Ovary (tissue), 3 donors: ENCODE data around the gene EEF1AKMT3.

Experiments used
- CTCF ChIP-seq, 3 donors: fragments of 450-650 bp in 2 of 3; fragments of 200-600 bp in 1 of 3; IDR thresholded peaks; one replicate each; pipeline versions ENCODE4 v1.5.1 to v1.8.0; 2016 to 2022; ENCODE audit warnings: antibody characterized with exemption in 3 of 3, mild to moderate bottlenecking in 1 of 3
- EP300 ChIP-seq: sonication (generic); formaldehyde crosslinking; IDR thresholded peaks from one replicate; pipeline ENCODE4 v1.6.1; 2017; ENCODE audit warnings: antibody characterized with exemption
- POLR2A ChIP-seq: fragments of 450-650 bp; IDR thresholded peaks from one replicate; pipeline ENCODE4 v1.6.1; 2017; ENCODE audit warnings: antibody characterized with exemption, mild to moderate bottlenecking, moderate library complexity
- donor health status: DM: no; HTN: no; CAD: no.

- no peak for TF ChIP-seq CTCF (IDR thresholded peaks at IDR 0.05)
- no peak for TF ChIP-seq EP300
- no peak for TF ChIP-seq POLR2A
Measured at GRCh38 chr12:57826400-57826799, 54.0 kb downstream of the EEF1AKMT3 start.
